ENCODE results near the gene BBX.

BBX gene

DNA sequence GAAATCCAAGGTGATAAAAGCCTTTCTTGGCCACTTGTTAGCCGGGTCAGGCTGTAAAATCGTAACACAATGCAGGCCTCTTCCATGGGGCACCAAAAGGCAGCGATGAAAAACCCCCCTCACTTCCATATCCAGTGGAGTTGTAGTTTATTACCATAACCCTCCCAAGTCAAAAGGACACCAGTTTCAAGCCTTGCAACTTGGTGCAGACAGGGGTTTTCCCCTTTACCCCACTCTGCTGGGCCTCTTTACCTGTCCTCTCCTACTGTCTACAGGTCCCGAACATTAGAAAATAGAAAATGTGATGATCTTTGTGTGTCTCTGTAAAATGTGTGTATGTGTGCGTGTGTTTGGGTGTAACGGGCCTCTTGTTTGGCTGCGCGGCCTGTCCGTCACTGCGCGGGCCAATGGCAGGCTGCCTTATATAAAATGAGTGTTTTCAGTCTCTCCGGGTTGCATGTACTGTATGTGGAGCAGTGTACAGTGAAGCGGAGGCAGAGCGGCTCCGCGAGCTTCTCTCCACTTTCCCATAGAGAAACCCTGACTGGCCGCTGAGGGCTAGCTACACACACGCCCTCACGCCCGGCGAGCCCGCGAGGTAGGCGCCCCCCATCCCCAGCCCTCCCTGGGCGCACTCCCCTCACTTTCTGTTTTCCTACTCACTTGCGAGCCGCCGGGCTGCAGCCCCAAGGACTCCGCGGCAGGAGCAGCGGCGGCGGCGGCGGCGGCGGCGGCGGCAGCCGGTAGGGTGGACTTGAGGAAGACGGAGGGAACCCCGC is at the start of gene BBX:
BBX (plus strand) TSS at position 453 of the 779 bp plus-strand sequence. CDS start 187,499 bp downstream, outside the sequence.
- DNase-seq (ENCODE audit: low read depth, low spot score), result peak; percentile 97

DNA sequence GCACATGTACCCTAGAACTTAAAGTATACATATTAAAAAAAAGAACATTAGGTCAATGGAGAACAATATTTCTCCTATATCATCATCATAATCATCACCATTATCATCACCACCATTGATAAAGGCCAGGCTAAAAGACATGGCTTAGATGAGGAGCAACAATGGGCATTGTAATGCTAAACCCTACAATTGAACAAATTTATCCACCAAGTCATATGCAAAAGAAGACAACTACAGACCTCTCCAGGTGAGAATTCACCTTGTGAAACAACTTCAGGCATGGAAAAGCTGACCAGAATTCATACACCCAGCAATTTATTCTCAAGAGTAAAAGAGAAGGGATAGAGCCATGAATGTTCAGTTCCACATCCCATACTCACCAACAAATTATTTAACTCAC is 46.3 kb upstream of the BBX start:
- DNase-seq (ENCODE audit: low read depth, low spot score), result no peak

DNA sequence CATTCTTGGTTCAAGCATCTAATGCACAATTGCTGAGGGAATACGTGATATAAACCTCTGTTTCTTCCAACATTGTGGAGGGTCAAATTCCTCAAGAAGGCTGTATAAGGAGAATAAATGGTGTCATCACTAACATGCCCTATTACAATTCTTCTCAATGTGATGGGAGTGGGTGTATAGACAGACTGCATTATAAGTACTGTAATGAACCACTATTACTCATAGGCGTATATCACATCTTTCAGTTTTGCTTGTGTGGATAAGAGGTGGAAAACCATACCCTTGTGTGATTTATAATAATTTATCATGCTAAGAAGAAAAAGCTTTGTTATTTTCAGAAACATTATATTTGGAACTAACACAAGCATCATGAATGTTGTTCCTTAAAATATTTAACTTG is 35.3 kb upstream of the BBX start:
- no peak for DNase-seq (ENCODE audit: low read depth, low spot score)

DNA sequence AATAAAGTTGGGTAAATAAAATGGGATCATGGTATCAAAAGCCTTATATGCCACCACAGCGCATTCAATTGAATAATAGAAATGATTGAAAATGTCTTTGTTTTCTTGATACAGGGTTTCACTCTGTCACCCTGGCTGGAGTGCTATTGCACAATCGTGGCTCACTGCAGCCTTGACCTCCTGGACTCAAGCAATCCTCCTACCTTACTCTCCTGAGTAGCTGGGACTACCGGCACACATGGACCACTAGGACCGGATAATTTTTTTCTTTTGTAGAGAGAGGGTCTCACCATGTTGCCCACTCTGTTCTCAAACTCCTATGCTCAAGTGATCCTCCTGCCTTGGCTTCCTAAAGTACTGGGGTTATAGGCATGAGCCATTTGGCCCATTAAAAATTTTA is 33.8 kb upstream of the BBX start:
- DNase-seq (ENCODE audit: low read depth, low spot score), result no peak

DNA sequence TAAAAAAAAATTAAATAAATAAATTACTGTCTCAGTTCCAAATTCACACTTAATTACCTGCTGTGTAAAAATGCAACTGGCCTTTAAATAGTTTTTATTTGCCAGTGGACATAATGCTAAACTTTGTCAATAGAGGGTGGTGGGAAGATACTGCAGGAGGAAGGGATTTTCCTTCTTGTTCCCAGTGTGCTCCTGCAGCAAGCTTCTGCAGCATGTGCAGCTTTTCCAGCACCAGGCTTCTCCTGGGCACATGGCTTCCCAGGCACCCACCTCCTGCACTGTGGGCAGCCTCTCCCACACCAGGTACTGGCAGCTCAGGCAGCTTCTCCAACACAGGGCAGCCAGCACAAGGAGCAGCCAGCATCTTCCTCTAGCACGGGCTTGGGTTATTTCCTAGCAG is 29.6 kb upstream of the BBX start:
- no peak for DNase-seq (ENCODE audit: low read depth, low spot score)

DNA sequence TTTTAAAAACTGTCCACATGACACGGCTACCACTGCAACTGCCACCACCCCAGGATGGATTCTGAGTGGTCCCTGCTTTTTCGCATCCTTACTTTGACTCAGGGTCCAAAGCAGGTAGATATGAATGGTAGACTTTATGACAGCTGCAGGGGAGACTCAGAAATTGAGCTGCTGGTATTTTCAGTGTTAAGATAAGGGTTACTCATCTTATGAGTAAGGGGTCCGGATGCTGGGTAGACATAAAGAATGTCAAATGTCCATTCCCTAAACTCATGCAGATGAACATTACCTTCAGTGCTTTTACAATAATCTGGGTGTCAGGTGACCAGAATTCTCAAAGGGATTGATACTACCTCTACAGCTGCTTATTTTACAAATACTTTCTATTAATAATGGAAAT is 25.9 kb upstream of the BBX start:
- DNase-seq (ENCODE audit: low read depth, low spot score), result no peak

DNA sequence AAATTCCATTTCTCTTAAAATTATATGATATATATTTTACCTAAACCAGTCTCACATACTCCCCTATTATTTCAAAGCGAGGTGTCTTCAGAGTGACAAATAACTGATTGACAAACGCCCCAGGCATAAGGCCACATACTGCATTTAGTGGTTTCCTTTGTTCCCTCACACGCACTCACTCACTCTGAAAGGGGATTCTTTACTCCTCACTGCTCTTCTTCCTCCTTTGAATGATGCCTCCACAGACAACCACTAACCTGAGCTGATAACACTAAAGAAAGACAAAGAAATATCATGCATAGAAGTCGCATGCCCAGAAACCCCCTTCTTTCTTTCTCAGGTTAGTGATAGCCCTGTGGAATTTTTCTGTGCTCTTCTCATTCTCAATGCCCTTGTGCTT is 24.1 kb upstream of the BBX start:
- DNase-seq (ENCODE audit: low read depth, low spot score), result no peak

DNA sequence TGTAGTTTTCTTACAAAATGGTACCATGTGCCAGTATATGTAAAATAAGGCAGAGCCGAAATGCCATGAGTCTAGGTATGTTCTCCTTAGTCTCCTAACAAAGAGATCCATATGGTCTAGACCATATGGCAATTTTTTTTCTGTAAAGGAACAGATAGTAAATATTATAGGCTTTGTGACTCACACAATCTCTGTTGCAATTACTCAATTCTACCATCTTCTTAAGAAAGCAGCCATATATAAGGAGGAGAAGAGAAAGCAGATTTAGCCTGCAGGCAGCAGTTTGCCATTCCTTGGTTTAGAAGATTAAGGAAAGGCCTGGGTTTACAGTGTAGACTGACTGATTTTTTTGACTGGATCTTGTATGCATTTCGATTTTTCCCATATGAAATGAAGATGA is 16.3 kb upstream of the BBX start:
- no peak for DNase-seq (ENCODE audit: low read depth, low spot score)

DNA sequence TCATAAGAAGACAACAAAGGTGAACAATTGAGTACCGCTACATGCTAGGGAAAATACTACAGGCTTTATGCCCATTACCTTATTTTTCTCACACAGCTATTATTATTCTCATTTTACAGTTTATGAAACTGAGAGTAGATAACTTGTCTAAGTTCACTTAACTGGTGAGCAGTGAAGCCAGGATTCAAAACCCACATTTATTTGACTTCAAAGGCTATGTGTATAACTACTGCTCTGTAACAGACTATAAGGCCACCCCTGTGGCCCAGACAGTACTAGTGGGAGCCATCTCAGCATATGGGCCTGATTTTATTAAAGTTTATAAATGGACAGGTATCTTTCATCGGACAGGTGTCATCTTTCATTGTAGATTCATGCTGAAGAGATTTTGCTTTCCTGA is 14.4 kb upstream of the BBX start:
- no peak for DNase-seq (ENCODE audit: low read depth, low spot score)

DNA sequence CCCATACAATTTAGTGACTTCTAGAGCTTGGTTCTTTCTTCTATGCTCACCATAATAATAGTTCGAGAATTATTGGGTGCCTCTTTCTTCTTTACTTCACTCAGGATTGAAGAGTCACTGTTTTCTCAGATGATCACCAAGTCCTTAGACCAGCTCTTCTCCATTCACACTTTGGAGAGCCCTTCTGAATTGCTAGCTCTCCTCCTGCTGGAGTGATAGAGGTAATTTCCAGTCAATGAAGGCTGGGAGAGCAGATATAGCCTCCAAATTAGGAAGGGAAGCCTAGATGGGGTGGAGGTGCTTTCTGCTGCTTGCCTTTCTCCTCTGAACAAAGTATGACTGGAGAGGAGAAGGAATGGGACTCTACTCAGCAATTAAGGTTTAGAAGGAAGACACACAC is 10.7 kb upstream of the BBX start:
- no peak for DNase-seq (ENCODE audit: low read depth, low spot score)

DNA sequence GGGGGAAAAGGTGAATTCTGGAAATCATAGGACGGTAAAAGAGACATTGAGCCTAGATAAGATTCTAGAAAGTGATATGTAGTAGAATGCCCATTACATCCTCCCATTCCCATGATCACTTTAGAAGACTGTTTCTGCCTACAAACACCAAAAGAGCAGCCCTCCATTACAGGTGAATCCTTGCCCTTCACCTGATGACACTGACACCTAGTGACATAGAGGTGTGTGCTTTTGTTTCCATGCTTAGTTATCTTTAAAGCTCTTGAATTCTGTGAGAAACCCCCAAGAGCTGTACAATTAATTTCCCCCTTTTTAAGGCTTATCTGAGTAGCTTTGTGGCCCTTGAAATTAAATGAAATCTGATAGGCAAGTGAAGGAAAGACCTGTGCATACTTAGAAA is 8.3 kb upstream of the BBX start:
- DNase-seq (ENCODE audit: low read depth, low spot score), result no peak

DNA sequence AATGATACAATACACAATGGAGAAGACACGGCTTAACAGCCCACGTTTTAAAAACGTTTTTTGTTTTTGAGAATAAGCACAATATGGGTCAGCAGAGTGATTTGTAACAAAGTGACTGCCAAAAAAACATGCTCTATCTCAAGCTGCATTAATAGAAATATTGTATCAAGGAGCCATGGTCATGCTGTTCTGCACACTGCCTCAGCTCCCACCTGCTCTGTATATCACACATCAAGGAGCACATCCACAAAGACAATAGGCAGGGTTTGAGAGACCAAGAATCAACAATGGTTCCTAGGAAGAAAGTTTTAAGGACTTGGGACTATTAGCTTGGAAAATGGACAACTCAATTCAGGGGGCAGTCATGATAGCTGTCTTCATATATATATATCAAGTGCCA is 6.3 kb upstream of the BBX start:
- no peak for DNase-seq (ENCODE audit: low read depth, low spot score)

DNA sequence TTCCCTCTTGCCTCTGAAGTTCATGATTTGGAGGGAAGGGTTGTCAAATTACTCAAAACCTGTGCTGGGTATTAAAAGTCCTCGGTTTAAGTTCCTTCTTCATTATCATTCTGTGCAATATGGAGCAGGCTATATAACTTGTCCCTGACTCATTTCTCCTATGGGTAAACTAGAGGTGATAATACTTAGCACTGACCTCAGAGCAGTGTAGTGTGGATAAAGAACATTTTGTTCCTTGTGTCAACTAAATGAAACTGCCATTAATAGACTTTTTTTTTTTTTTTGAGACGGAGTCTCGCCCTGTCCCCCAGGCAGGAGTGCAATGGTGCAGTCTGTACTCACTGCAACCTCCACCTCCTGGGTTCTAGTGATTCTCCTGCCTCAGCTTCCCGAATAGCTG is 2.2 kb upstream of the BBX start:
- no peak for DNase-seq (ENCODE audit: low read depth, low spot score)

DNA sequence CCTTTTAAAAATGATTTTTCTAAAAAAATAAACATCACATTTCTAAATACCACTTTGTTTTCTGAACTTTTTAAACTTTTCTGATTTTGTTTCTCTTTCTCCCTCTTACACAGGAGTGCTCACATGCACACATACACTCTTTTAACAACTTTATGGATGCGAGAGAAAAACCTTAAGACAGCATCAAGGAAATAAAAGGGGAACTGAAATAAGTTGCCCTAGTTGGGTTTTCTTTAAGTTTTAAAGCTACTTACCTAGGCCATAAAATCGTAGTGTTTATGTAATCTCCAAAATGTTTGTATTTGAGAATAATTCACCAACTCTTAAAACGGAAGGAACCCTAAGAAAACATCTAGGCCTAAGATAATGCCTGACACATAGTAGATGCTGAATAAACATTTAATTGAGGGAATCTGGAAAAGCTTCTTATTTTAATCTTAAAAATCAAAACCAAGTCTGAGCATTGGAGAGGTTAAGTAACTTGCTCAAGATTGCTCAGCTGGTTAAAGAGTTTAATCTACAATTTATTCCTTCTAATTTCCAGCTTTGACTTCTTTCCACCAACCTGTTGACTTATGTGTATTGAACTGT is 1.2 kb upstream of the BBX start:
- DNase-seq (ENCODE audit: low read depth, low spot score), result no peak

DNA sequence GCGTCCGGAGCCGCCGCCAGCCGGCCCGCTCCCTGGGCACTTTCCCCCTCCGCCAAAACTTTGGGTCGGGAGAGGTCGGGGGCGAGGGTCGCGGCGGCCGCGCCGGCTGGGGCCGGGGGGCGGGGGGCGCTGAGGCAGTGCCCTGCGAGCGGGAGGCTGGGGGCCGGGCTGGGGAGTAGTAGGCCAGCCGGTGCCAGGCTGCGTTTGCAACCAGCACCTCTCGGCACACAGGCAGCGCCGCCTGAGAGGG is 452 bp downstream of the BBX start:
- no peak for DNase-seq (ENCODE audit: low read depth, low spot score)

DNA sequence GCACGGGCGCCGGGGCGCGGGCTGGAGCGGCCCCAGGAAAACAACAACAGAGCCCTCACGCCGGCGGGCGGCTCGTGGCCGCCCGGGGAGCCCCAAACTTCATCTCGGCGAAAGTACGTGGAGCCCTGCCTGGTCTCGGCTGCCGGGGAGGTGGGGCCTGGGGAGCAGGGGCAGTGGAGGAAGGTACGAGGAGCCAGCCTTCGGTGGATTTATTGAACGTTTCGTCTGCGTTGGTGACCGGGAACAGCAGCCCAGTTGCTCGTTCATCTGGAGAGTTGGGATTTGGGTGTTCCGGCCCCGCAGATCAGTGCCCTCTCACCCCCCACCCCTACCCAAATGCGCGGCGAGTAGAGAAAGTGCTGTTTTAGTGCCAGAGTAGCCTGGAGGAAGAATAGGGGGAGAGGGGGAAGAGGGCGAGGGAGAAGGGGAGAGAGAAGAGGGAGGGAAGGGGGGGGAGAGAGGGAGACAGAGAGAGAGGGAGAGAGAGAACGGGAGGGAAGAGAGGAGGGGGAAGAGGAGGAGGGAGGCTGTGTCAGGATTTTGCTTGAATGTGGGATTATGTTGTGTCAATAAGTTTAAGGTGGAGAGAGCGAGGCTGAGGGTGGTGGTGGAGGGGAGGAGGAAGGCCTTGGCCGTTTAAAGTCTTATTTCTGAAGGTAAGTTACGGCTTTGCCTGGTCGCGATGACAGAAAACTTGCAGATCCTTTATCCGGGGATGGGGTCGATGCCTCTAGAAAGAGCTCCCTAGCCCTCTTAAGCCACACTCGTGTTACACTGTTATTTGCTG is 970 bp downstream of the BBX start:
- DNase-seq (ENCODE audit: low read depth, low spot score), result no peak

DNA sequence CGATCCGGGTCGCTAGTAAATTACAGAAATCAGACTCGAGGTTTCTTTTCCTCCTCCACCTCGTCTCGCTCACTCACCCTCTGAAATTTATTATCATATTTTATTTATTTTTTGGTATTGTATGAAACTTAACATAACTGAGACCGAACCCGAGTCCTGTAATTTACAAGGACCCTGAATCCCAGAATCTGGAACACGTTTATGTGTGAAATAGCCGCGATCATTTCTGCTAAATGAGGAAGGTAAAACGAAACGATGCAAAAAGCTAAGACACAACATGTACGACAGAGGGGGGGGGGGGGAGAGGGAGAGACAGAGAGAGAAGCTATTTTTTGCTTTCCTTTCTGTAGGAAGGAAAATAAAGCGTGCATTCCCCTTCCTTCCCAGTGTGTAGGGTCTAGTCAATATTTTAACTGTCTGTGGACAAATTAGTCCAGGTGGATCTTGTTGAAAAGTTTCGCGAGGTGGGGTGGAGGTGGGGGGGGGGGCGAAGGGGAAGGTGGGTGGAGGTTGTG is 1.6 kb downstream of the BBX start:
- no peak for DNase-seq (ENCODE audit: low read depth, low spot score)

DNA sequence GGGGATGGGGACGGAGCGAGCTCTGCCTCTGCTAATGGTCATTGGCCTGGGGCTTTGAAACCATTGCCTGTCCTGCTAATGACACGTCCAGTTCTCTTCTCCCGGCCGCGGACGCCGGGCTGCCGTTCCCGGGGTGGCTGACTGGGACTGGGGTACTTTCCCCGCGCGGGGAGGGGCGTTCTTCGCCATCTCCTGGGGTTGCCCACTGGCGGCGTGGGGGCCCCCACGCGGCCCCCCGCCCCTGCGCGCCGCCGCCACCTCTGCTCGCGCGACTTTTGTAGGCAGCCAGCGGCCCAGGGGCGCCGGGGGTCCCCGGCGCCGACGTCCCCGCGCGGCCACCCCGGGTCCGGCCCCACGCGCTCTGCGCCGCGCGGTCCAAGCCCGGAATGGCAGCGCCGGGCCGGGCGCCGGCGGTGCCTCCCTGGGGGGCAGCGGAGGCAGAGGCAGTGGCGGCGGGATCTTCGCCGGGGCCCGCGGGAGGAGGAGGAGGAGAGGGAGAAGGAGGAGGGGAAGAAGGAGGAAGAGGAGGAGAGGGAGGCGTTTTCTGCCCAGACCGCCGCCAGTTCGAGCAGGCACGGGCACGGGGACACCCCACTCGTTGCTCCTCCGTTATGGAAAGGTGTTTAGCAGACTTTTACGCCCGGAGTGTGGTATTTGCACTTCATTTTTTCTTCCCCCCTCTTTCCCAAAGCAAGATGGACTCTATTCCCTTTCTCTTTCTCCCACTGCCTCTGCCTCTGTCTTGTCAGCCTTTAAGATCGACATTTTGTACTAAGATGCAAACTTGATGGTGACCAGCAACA is 2.3 kb downstream of the BBX start:
- no peak for DNase-seq (ENCODE audit: low read depth, low spot score)

DNA sequence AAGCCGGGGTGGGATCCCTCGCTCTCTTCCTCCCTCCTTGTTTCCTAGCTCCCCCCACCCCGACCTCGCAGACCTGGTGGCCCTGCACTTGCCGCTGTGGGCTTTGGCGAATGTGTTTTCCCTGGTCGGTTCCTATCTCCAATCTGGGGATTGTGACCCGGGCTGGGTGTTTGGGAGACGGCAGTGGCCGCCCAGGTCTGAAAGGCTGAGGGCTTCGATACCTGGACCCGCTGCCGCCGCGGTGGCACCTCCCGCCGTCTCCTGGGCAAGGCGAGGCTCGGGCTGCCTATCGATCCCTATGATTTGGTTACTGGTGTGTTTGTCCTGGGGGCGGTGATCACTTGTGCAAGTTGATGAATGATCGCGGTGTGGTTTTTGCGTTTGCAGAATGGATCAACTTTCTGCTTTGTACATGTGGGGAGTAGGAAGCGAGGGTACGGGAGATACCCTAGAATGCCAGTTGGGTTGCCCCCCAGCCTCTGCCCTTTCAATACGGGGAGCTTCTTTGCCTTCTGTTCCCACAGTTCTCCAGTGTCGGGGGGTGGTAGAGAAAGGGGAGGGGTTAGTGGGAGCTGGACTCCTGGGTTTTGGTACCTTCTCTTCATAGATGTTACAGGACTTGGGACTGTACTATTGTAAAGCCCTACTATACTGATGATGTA is 3.0 kb downstream of the BBX start:
- DNase-seq (ENCODE audit: low read depth, low spot score), result no peak

DNA sequence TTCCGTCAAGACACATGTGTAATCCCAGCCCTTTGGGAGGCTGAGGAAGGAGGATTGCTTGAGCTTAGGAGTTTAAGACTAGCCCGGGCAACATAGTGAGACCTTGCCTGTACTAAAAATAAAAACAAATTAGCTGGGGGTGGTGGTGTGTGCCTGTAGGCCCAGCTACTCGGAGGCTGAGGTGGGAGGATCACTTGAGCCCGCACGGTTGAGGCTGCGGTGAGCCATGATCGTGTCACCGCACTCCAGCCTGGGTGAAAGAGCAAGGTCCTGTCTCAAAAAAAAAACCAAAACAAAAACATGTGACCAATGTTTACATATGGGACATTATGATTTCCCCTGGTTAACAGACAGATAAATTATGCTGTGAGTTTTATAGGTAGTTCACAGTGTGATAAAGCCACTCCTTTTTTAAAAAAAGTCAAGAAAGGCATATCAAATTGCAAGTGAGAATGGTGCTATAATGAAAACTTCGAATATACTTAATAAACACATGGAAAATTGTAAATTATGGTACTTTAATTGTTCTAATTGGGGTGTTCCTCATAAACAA is 9.2 kb downstream of the BBX start:
- DNase-seq (ENCODE audit: low read depth, low spot score), result no peak

DNA sequence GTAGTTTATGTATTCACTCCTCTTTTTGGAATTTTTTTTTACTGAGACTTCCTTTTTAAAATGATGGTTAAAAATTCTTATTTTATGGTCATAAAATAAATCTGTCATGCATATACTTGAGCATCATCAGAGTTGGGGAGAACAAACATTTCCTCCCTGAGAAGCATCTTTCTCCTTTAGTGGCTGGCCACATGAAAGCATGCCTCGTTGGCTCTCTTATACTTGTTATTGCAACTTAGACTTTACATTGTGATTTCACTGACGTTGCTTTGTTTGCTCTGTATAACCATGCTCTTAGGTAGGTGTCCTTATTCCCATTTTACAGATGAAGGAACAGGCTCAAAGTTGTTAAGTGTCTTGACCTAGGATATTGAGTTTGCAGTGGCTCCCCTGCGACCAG is 18.1 kb downstream of the BBX start:
- DNase-seq (ENCODE audit: low read depth, low spot score), result no peak
